Neutrophil (primary cell): ENCODE data around the gene BIN1.

ENCODE experiments used
- H3K27ac ChIP-seq: fragments of 200-600 bp; sonication (generic); 2 replicates; pipeline ENCODE4 v1.5.1; 2016; ENCODE audit warnings: mild to moderate bottlenecking, moderate library complexity
- H3K27me3 ChIP-seq: fragments of 200-600 bp; sonication (generic); 2 replicates; pipeline ENCODE4 v1.6.0; 2016; ENCODE audit warnings: mild to moderate bottlenecking
- H3K36me3 ChIP-seq: fragments of 200-600 bp; sonication (generic); 2 replicates; pipeline ENCODE4 v1.5.1; 2017
- H3K4me1 ChIP-seq, 2 experiments: fragments of 200-600 bp in 1 of 2; sonication (generic) in 1 of 2; 1 replicate in 1 of 2; 2 replicates in 1 of 2; pipeline versions ENCODE4 v1.5.1 to v1.6.1; 2013 to 2016; ENCODE audit warnings: low read depth in 1 of 2, low read length in 1 of 2, mild to moderate bottlenecking in 1 of 2, moderate library complexity in 1 of 2; ENCODE audit not compliant: control insufficient read depth in 1 of 2, insufficient read depth in 1 of 2
- H3K4me3 ChIP-seq, 2 experiments: fragments of 200-600 bp in 1 of 2; sonication (generic) in 1 of 2; 1 replicate in 1 of 2; 2 replicates in 1 of 2; pipeline ENCODE4 v1.5.1; 2013 to 2016; ENCODE audit warnings: low read depth in 1 of 2, low read length in 1 of 2, mild to moderate bottlenecking in 1 of 2, moderate library complexity in 1 of 2
- H3K9me3 ChIP-seq: fragments of 200-600 bp; sonication (generic); 2 replicates; pipeline ENCODE4 v1.5.1; 2016
- TF ChIP-seq, protein P1 (sequence below): fragments of 200-600 bp; sonication (generic); IDR thresholded peaks from 2 replicates; pipeline ENCODE4 v1.5.1; 2016; ENCODE audit warnings: antibody characterized with exemption

Gene BIN1

DNA sequence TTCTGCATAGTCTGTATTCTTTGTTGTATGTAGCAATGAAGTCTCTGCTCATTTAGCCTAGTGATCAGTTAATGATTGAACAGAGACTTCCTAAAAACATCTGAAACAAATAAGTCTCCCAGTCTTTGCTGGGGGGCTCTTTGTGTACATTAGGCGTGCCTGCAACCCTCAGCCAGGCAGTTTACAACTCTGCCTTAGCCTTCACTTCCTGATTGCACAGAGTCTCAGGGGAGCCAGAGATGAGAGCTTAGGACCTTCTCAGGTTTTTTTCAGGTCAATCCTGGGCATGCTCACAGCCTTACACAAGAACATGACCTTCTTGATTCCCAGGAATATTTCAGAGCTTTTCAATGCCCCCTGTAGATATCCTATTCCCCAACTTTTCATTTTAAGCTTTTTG lies 44.0 kb upstream of the BIN1 start:
- H3K27me3 ChIP-seq = no peaks in the 10 kb centered on the region
- no peaks in the 10 kb centered on the region for H3K36me3 ChIP-seq
- H3K4me1 ChIP-seq = no peaks in the 10 kb centered on the region
- no peaks in the 10 kb centered on the region for H3K9me3 ChIP-seq
- TF ChIP-seq, protein P1, sequence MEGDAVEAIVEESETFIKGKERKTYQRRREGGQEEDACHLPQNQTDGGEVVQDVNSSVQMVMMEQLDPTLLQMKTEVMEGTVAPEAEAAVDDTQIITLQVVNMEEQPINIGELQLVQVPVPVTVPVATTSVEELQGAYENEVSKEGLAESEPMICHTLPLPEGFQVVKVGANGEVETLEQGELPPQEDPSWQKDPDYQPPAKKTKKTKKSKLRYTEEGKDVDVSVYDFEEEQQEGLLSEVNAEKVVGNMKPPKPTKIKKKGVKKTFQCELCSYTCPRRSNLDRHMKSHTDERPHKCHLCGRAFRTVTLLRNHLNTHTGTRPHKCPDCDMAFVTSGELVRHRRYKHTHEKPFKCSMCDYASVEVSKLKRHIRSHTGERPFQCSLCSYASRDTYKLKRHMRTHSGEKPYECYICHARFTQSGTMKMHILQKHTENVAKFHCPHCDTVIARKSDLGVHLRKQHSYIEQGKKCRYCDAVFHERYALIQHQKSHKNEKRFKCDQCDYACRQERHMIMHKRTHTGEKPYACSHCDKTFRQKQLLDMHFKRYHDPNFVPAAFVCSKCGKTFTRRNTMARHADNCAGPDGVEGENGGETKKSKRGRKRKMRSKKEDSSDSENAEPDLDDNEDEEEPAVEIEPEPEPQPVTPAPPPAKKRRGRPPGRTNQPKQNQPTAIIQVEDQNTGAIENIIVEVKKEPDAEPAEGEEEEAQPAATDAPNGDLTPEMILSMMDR = no peak
- H3K27ac ChIP-seq = no peak overlapping the region
- no peak overlapping the region for H3K4me3 ChIP-seq

DNA sequence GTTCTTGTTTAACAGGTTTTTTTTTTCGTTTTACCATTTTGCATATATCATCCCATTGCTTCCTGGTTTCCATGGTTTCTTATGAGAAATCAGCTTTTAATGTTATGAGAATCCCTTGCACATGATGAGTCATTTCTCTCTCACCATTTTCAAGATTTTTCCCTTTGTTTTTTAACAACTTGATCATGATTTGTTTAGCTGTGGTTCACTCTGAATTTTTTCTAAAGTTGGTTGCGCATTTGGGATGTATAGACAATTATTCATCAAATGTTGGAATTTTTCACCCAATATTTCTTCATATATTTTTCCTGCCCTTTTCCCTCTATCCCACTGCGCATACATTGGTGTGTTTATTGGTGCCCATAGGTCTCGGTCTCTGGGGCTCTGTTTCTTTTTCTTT lies 42.4 kb upstream of the BIN1 start:
- H3K27ac ChIP-seq = no peak overlapping the region
- TF ChIP-seq, protein P1 = no peak
- no peaks in the 10 kb centered on the region for H3K27me3 ChIP-seq
- H3K4me3 ChIP-seq = no peak overlapping the region
- no peaks in the 10 kb centered on the region for H3K4me1 ChIP-seq
- H3K36me3 ChIP-seq = no peaks in the 10 kb centered on the region
- no peaks in the 10 kb centered on the region for H3K9me3 ChIP-seq

DNA sequence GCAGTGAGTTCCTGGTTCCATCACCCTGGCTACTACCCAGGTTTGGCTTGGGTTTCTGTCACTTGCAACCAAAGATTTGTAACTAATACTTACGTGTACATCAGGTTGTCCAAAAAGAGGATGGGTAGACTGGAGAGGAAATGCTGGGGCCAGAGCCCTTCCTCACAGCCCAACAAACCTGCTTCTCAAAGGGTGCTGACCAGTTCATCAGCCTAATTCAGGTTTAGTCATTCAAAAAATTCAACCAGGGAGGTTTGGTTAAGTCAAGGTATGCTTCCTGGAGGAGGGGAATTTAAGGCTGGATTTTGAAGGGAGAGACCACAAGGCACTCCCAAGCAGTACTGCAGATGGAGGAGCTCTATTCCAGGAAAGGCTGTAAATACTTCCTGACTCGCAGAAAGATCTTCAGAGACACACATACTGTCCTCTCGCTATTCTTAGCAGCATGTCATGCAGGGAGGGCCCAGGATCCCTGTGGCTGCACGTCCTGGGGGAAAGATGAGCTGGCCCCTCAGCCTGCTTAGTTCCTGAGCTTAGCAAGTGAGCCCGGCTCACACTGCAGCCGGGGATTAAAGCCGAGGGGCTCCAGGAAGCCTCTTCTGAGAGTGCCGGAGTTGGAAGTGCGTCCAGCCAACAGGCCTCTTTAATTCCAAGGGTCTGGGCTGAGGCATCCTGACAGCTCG lies 40.0 kb upstream of the BIN1 start:
- TF ChIP-seq, protein P1 = no peak
- H3K36me3 ChIP-seq = no peaks in the 10 kb centered on the region
- no peaks in the 10 kb centered on the region for H3K27me3 ChIP-seq
- no peaks in the 10 kb centered on the region for H3K4me1 ChIP-seq
- no peak overlapping the region for H3K4me3 ChIP-seq
- H3K9me3 ChIP-seq = no peaks in the 10 kb centered on the region
- no peak overlapping the region for H3K27ac ChIP-seq

DNA sequence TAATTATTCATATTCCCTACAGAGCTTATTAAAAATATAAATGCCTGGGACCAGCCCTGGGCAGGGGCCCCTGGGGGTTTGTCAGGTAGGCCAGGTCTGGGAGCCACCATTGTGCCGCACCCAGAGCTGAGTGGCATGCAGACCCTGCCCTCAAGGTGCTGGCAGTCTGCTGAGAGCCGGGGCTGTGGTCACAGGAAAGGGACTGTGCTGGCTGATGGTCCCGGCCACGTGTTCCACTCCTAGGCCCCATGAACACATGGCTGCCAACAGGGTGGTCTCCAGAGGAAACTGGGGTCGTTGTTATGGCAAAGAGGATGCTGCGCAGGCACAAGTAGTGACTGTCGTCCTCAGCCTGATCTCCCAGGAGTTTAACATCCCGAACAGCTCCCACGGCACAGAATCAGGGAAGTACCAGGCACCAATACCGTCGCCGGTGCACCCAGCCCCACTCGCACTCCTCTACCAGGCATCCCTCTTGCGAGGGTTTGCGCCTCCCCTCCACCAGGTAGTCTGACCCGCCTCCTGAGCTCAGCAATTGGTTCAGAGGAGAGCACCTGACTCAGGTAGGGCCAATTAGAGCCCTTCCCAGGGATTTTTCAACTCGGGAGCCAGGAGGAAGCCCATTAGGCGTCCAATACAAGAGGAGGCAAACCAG lies 39.2 kb upstream of the BIN1 start:
- Histone ChIP-seq H3K9me3 (no peaks in the 10 kb centered on the region), H3K4me1 (no peaks in the 10 kb centered on the region), H3K36me3 (no peaks in the 10 kb centered on the region), H3K27ac (no peak overlapping the region), H3K4me3 (no peak overlapping the region), H3K27me3 (peaks cover 4% of the 10 kb centered on the region)
- TF ChIP-seq, protein P1 = no peak

DNA sequence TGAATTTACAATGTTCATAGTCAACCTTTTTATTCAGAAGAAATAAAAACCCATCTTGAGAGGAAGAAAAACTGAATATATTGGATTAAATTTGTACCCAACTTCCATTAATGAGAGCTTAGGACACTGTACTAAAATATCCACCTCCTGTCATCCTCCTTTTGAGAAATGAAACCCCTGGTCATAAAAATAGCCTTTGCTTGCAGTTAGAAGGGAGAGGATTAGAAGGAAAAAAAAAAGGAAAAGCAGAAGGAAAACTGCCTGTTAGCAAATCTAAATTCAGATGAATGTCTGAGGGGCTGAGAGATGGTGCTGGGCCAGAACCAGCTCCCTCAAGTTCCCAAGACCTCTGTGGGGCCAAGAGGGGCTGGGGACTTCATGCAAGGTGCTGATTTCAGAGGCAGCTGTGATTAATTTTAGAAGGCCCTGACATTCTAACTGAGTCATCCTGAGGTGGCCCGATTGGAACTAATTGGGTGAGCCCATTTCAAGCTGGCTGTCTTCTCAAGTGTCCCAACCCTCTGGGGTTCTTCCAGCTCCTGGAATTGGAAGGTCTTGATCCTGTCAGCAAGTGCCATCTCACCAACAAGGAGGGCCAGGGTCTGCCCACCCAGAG lies 38.4 kb upstream of the BIN1 start:
- no peak overlapping the region for H3K27ac ChIP-seq
- no peak overlapping the region for H3K4me3 ChIP-seq

More for the DNA sequence above, 38.4 kb upstream of the BIN1 start:
- Histone ChIP-seq H3K36me3 (no peaks in the 10 kb centered on the region), H3K9me3 (no peaks in the 10 kb centered on the region), H3K4me1 (no peaks in the 10 kb centered on the region), H3K27me3 (peaks cover 12% of the 10 kb centered on the region)
- TF ChIP-seq, protein P1 = no peak
